Endometrial microvascular endothelial cells (primary cell): ENCODE data around the gene MX2. TPM values are rescaled to one million over a fixed set of nuclear protein-coding genes. Genes with fewer than 3 reads are reported as not detected.

Experiments
- in situ Hi-C: cut with HindIII; loops from 2 replicates; pipeline ENCODE4 v1.10.0; 2017; ENCODE audit warnings: low sequenced_read_pairs, low pct_unique_long_range_greater_than_20kb; ENCODE audit errors: inconsistent ontology term
- total RNA-seq: library from RNA; depleted of rRNA; stranded (reverse); fragments of >200 nt; gene quantifications from one replicate; pipeline ENCODE4 v1.2.3, GENCODE V29; 2015; ENCODE audit errors: inconsistent ontology term

The MX2 gene
- total RNA-seq, 1 donor from 2014 or later, result 5.2 TPM

DNA sequence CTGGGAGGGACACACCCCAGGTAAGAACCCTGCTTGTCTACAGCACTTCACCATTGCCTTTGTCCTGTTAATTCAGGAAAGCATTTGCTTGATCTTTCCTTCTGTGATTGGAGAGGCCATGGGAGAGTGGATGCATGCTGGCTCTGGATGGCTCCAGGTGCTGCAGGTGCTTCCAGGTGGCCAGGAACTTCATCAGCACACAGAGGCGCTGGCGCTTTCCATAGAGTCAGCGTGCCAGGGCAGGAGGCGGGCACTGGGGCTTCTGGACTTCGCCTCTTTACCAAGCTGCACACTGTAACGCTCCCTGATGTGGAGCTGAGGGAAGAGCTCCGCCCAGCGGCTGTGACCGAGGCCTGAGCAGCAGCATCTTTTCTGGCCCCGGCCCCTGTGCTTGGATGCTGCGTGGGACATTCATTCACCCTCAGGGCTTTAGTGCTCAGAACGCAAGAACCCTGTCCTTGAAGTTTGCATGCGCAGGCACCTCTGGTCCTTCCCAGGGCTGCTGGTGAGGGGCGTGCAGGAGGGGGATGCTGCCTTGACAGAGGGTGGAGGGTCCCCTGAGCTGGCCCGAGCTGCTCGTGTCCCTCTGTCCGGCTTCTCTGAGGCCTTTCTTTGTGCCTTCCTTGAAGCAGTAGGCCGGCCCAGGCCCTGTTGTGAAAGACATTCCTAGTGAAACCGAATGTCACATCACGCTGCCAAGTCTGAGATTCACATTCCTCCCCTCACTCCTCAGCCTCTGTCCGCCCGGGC is 1.6 kb upstream of the MX2 start:
- in situ Hi-C loops, result no loop called here

DNA sequence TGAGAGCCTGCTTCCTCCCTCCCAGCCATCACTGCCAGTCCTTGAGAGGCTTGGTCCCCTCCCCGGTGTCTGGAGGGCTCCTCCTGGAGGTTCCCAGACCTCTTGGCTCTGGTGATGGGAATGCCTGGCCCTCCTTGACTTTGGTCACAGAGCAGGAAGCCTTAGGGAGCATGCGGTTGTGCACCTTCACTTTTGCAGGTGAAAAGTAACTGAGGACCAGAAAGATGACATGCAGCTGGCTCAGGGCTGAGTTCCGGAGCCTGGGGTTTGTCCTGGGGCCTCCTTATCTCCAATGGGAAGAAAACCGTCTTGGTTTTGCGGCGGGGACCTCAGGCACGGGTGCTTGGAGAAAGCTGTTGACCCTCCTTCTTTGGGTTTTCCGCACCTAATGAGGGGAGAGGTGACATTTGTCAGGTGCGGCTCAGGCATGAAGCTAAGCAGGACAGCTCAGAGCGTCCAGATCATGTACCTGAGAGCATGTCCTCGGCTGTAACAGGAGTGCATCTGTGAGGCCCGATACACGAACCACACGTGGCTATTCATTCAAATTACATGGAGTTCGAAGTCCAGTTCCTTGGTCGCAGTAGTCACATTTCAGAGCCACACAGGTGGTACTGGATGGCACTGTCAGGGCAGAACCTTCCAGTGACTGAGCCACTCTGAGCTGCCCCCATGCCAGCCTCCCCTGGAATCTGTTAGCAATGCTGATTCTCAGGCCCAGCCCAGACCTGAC is 608 bp upstream of the MX2 start:
- in situ Hi-C loops, result no loop called here

DNA sequence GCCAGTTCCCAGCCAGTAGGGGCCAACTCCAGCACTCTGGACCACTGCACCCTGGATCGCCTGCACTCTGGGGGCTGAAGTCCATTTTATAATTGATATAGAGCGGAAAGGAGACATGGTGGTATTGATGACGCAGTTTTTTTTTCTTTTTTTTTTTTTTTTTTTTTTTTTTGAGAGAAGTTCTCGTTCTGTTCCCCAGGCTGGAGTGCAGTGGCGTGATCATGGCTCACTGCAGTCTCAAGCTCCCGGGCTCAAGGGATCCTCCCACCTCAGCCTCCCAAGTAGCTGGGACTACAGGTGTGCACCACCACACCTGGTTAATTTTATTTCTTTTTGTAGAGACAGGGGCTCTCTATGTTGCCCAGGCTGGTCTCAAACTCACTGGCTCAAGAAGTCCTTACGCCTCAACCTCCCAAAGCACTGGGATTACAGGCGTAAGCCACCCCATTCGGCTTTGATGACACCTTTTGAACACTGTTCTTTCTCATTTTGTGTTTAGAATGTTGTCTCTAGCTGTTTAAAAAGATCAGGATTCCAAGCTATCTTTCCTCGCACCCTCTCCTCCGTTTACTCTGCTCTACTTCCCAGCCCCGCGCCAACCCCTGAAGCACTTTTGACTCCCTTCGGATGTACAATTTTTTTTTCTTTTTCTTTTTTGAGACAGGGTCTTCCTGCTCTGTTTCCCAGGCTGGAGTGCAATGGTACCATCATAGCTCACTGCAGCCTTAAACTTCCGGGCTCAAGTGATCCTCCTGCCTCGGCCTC is 960 bp downstream of the MX2 start:
- in situ Hi-C loops, result no loop called here

DNA sequence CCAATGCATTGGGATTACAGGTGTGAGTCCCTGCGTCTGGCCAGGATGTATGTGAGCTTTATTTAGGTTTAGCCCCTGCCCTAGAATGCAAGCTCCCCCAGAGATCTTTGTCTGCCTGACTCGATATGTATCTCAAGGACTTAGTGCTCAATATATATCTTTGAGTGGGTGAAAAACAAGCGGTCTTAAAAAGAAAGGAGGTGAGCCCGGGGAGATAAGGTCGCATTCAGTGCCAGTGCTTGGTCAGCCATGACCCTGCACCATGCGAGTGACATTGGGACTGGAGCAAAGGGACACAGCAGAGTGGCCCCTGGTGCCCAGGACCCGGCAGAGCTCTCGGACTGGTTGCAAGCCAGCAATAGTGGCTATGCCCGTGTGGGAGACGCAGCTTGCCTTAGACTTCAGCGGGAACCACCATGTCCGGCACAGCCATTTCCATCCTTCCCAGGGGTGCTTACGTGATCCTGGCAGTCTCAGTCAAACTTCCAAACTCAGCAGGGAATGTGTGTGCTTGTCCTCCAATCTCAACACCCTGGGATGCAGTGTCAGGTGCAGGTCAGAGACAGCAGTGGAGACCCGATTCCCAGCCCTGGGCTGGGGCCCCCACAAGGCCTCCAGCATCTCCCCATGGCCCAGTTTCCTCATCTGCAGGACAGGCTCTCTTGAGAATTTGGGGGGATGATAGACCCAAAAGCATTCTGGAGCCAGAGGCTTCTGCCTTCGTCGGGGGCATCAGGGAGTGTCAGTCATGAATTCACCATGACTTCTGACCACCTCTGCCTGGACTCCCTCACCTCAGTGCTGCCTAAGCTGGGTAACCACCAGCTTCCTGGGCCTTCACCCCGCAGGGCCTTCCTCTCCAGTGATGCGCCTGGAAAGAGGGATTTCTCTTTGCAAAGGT is 1.8 kb downstream of the MX2 start:
- in situ Hi-C loops, result no loop called here

DNA sequence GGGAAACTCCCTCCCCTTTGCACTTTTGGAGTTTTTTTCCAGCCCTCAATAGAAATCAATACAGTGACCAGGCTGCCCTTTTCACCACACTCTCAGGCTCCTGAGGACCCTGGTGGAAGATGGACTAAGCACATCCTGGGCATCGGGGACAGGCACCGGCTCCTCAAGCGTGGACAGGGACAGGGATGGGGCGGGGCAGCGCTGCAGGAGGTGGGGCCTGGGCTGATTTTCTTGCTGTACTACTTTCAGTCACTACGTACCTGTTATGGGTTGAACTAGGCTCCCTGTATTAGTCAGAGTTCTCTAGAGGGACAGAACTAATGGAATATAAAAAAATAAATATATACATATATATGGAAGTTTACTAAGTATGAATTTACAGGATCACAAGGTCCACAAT is 2.5 kb downstream of the MX2 start:
- in situ Hi-C loops, result no loop called here

DNA sequence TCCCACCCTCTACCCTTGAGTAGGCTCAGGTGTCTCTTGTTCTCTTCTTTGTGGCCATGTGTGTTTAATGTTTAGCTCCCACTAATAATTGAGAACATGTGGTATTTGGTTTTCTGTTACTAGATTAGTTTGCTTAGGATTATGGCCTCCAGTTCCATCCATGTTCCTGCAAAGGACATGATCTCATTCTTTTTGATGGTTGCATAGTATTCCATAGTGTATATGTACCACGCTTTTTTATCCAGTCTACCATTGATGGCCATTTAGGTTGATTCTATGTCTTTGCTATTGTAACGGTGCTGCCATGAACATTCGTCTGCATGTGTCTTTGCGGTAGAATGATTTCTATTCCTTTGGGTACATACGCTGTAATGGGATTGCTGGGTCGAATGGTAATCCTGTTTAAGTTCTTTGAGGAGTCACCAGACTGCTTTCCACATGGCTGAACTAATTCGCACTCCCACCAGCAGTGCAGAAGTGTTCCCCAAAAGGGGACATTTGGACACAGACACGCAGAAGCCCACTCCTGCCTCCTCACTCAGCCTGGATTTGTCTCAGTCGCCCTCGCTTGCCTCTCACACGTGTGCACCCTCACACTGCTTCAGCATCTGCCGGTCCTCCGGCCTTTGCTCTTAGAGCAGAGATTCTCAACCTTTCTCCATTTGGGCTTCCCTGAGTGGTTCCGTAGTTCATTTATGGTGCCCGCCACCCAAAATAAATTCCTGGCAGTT is 3.7 kb downstream of the MX2 start:
- in situ Hi-C loops, result no loop called here

DNA sequence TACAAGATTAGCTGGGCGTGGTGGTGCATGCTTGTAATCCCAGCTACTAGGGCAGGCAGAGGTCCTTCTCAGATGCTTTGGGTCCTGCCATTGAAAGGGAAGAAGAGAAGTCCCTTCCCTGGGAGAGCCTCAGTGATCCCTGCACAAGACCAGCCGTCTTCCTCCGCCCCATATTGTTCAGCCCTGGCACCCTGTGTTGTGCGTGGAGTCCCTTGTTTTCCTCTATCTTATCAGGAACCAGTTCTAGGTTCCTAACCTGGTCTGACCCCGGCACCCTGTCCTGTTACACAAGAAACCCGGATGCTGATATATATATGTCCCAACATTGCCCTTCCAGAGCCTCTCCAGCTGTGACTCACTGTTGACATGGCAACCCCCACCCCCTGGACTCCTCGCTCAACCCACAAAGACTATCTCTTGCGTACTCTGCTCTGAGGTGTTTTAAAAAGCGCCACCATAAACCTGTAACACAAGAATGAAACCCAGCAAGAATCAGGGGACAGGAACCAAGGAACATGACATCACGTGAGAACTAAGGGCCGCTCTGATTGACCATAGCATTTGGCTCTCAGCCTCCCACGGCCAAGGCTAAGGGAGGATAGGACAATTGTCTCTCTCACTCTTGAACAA is 4.8 kb downstream of the MX2 start:
- in situ Hi-C loops, result no loop called here

DNA sequence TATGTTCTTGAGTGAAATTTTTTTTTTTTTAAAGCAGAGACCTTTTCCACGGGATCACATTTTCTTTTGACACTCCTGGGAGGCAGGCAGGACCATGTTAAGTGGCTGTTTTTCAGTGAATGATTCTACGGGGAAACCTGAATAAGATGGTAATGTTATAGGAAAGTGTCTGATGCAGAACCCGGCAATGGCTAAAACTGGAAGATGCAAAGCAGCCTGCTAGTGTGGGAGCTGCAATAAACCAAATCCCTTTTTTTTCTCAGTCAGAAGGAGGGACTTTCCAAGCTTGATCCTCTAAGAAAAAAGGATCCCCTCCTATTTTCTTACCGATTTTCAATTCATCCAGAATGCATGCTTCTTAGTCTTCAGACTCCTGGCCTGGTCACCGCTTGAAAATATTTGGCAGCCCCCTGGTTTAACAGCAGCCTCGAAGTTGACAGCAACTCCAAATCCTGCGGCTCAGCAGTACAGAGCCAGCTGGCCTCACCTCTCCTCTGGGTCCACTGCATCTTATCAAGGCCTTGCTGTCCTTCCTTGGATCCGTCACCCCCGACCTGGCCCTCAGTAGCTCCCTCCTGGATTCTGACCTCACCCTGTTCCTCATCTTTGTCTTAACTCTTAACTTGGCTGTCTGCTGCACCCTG is 5.6 kb downstream of the MX2 start:
- in situ Hi-C loops, result no loop called here

DNA sequence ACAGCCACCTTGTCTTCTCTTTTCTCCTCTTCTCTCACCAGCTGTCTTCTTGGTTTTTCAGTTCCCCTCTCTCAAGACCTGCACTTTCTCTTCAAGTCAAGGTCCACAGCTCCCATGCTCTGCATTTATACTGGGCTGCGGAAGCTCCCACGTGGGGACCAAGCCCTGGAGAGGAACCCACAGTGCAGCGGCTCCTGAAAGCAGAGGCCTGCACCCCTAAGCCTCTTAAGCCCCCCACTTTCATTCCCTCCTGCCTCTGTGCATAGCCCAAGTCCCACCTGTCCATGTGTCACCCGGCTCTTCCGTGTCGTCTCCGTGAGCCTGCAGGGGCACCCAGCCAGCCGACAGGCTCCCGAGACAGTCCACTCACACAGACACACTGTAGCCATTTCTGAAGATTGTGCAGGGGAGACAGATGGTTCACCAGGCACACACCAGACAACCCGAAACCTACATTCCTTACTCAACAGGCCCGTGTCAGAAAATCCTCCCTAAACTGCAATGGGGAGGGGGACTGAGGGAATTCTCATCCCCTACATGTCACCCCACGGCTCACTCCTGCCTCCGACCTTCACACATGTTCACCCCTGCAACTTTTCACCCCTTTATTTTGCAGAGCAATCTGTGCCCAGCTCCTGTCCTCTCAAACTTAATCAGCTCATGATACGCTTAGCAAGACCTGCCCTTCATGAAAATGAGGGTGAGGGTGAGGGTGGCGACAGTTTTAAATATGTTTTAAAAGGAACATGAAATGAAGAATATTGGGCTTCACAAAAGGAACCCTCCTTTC is 6.3 kb downstream of the MX2 start:
- in situ Hi-C loops, result no loop called here

DNA sequence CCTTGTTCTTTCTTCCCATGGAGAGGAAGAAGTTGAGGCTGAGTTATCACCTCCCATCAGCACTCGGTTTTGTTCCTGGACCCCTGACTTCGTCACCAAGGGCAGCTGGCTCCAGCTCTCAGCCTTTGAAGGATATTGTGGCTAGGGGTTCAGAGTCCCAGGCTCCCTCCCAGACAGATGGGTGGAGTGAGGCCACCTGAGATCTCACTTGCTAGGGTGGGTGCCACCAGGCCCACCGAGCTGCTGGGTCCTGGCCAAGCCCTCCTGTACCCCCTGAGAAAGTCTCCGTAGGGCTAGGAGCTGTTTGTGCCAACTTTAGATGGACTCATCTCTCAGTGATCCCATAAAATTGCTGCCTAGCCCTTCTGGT is 6.9 kb downstream of the MX2 start:
- in situ Hi-C loops, result no loop called here

DNA sequence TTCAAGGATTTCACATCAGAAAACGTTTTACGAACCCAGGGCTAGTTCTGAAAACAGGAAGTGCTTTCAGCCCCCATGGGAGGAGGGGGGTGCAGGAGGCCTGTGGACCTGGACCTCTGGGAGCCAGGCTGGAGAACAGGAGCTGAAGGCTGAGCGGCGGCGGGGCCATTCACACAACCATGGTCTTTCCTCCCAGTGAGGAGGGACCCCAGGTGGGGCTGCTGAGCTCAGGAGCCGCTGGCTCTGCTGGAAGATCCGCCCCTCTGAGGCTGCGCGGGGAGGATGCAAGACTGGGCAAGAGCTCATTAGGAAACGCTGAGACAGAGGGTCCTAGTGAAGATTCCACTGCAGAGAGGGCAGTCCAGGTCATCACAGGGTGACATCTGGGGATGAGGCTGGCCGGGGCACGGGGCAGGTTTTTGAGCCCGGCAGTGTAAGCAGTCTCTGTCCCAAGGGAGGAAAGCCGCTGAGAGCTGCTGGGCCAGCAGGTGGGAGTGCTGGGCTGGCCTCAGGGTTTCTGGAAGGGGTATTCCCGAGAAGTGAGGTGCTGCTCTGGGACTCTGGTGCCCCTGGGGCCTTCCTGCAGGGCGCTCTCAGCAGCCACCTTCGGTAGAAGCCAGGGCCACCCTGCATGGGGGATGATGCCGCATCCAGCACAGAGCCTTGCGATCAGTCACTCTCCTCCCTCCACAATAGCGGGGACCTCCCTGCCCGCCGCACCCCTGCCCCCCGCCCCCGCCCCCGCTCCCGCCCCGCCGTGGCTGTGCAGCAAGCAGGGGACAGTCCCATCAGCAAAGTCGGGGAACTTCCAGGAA is 7.5 kb downstream of the MX2 start:
- in situ Hi-C loops, result no loop called here

DNA sequence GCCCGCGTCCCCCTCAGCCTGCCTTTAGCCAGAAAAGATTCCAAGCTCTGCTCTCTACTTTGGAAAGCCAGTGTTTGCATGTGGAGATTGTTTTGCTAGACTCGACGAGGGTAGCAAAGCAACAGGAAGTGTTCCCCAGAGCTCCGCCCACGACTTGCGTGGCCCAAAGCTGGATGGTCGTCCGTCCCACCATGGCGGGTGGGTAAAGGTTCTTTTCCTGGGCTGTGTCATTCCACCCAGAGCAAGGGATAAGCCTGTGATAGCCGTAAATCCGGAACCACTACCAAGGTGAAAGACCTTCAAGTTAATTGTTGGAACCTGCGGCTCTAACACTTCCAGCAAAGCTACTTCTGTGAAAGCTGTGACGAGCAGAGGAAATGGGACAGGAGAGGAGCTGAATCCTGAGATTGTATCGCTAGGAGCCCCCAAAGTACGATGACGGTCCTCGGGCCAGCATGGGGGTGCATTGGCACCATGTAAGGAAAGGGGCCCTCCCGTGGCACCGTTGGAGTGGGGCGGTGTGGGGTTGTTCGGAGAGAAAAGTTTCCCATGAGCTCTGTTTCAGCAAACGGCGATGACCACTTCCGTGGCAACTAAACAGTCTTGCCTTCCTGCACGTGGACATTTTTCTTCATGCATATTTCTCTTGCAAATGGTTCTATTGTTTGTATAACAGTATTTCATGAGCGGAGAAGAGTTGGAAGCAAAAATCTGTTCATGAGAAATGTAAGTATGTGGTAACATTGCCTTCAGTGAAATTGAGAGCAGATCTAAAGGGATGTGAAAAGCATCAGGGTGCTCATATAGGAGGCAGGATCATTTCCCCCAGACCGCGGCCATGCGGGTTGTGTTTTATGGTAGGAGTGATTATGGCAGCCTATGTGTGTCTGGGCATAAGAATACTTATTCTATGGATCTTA is 8.4 kb downstream of the MX2 start:
- in situ Hi-C loops, result no loop called here

DNA sequence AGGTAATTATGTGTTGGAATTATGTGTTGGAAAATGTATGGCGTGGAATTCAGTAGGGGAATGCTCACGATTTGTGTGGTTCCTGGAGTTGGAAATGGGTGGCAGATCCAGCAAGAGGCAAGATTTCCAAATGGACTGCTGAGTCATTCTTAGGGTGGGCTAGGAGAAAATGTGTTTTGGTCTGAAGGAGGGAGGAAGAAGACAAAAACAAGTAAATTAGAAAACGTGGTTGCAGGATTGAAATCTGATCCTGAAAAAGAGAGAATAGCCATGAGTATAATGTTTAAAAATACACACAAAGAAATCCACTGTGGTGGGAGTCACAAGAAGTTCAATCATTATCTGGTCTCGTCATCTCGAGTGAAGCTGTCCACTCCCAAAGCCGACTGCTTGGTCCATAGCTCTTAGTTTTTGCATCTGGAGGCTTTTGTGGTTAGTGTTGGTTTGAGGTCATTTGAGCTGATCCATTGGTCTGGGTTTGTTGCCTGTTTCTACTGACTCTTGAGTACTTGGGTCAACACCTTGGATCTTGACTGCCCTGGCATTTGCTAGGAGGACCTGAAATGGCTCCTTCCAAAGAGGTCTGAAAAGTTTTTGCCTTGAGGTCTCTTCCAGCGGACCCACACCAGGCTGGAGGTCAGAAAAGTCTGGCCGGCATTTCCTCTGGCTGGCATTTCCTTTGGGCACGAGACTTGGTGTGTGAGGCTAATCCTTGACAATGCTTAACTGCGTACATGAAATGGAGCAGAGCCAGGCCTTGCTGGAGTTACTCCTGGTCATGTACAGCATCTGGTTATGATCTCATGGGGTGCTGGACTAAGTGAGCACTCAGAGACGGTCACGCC is 9.2 kb downstream of the MX2 start:
- in situ Hi-C loops, result no loop called here

DNA sequence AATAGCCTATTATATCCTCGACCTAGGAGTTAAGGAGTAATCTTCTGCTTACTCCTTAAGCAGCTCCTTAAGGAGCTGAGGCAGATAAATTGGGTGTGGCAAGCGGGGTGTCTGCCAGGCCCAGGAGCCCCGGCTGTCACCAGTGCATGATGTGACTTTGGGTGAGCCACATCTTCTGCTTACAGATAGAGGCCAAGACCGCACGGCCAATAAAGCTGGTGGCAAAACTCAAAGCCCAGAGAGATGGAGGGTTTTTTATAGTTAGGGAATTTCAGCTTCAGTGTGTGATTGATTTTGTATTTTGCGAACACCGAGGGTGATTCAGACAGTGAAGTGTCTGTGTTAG is 9.8 kb downstream of the MX2 start:
- in situ Hi-C loops, result no loop called here
